GM23248 (cell line): Measurements from ENCODE around the gene ARHGEF3. TPM values are rescaled to one million over a fixed set of nuclear protein-coding genes. Genes with fewer than 3 reads are reported as not detected.

ENCODE experiments used
- DNase-seq: peaks from one replicate; pipeline ENCODE4 v3.0.0-alpha.2; 2015
- H2AFZ ChIP-seq: fragments of 200-600 bp; sonication (generic); 2 replicates; pipeline ENCODE4 v1.6.1; 2016; ENCODE audit warnings: antibody characterized with exemption
- H3F3A ChIP-seq: fragments of 200-600 bp; sonication (generic); 2 replicates; pipeline ENCODE4 v1.6.1; 2016; ENCODE audit warnings: mild to moderate bottlenecking, antibody characterized with exemption, mixed run types; ENCODE audit not compliant: insufficient read depth
- H3K27ac ChIP-seq: fragments of 200-600 bp; sonication (generic); 2 replicates; pipeline ENCODE4 v1.5.1; 2016; ENCODE audit warnings: mild to moderate bottlenecking
- H3K27me3 ChIP-seq: fragments of 200-600 bp; sonication (generic); replicated peaks from 2 replicates; pipeline ENCODE4 v1.6.1; 2016; ENCODE audit warnings: mild to moderate bottlenecking; ENCODE audit not compliant: insufficient read depth
- H3K36me3 ChIP-seq: fragments of 200-600 bp; sonication (generic); 2 replicates; pipeline ENCODE4 v1.6.1; 2016; ENCODE audit warnings: low read depth, mild to moderate bottlenecking
- H3K4me1 ChIP-seq: fragments of 200-600 bp; sonication (generic); 2 replicates; pipeline ENCODE4 v1.6.1; 2016; ENCODE audit warnings: mild to moderate bottlenecking; ENCODE audit not compliant: insufficient read depth
- H3K4me2 ChIP-seq: fragments of 200-600 bp; sonication (generic); one replicate; pipeline ENCODE4 v1.6.1; 2016; ENCODE audit warnings: mild to moderate bottlenecking; ENCODE audit not compliant: unreplicated experiment
- H3K4me3 ChIP-seq: fragments of 200-600 bp; sonication (generic); 2 replicates; pipeline ENCODE4 v1.5.1; 2016; ENCODE audit warnings: mild to moderate bottlenecking
- H3K79me2 ChIP-seq: fragments of 200-600 bp; sonication (generic); 2 replicates; pipeline ENCODE4 v1.6.1; 2016; ENCODE audit warnings: mild to moderate bottlenecking; ENCODE audit not compliant: insufficient read depth
- H3K9ac ChIP-seq: fragments of 200-600 bp; sonication (generic); 2 replicates; pipeline ENCODE4 v1.6.1; 2016; ENCODE audit warnings: mild to moderate bottlenecking
- H3K9me2 ChIP-seq: fragments of 200-600 bp; sonication (generic); 2 replicates; pipeline ENCODE4 v1.6.1; 2016; ENCODE audit warnings: mixed run types, mild to moderate bottlenecking, moderate library complexity; ENCODE audit not compliant: insufficient read depth
- H3K9me3 ChIP-seq: fragments of 200-600 bp; sonication (generic); one replicate; pipeline ENCODE4 v1.6.1; 2017; ENCODE audit warnings: low read depth
- H4K20me1 ChIP-seq: fragments of 200-600 bp; sonication (generic); 2 replicates; pipeline ENCODE4 v1.6.0; 2016; ENCODE audit not compliant: insufficient read depth
- EZH2 ChIP-seq: fragments of 200-600 bp; sonication (generic); IDR thresholded peaks from 2 replicates; pipeline ENCODE4 v1.6.1; 2018; ENCODE audit warnings: antibody characterized with exemption, mild to moderate bottlenecking; ENCODE audit not compliant: insufficient read depth, poor library complexity, severe bottlenecking
- EZH2phosphoT487 ChIP-seq: fragments of 200-600 bp; sonication (generic); IDR thresholded peaks from 2 replicates; pipeline ENCODE4 v1.6.1; 2018; ENCODE audit warnings: antibody characterized with exemption, moderate library complexity, mild to moderate bottlenecking, low read depth; ENCODE audit not compliant: insufficient read depth
- WGBS, 2 experiments: methylation state at CpG; one replicate each; pipeline ENCODE4 v1.1.6; 2015 to 2017; ENCODE audit warnings: low lambda C conversion rate in 2 of 2, low coverage in 1 of 2; ENCODE audit errors: missing lambda C conversion rate in 2 of 2; 5-methylcytosine and 5-hydroxymethylcytosine counted together
- in situ Hi-C: fragments of 300-500 bp; cut with MboI; formaldehyde crosslinking; loops from 2 replicates; pipeline ENCODE4 v1.15.0; 2020
- polyA plus RNA-seq: library from polyadenylated mRNA; unstranded; fragments of >200 nt; fragmentation: Nextera tagmentation; extraction: Ambion mirVana; gene quantifications from 2 replicates; pipeline ENCODE4 v1.2.1, GENCODE V29; 2016
- total RNA-seq: library from RNA; depleted of rRNA; stranded (reverse); fragments of >200 nt; shearing (Covaris generic); gene quantifications from 2 replicates; pipeline ENCODE4 v1.2.3, GENCODE V29; 2014

The ARHGEF3 gene
- total and polyA plus RNA-seq, 2 experiments from 2014 or later = 1.1 to 3.0 TPM

DNA sequence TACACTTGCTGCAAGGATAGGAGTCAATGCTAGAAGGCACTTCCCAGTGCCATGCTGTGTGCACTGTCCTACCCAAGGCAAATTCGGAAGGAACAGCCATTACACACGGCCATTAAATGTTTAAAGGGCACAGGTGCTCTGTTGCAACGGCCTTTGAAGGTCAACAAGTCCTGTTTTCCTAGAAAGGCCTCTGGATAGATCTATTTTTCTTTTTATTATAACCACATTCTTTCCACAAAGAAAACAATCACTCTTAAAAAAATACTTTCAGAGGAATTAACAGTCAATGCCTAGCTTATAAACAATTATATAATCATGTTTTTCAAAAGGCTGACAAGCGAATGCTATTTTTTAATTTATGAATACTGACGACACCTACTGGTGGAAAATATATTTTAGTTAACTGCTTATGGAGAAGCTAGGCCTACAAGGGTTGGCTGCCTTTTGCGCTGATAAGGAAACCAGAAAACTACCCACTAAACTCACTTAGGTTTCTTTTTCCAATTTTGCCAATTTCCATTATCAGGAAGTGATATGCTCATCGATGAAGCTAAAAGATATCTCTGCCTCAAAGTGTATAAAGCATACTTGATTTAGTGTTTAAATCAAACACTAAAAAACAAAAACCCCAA, 2.4 kb downstream of the ARHGEF3 start:
- Histone ChIP-seq H3K9me3 (no peaks in the 10 kb centered on the region), H3K36me3 (no peaks in the 10 kb centered on the region), H3F3A (no peaks in the 10 kb centered on the region), H3K9ac (no peak overlapping the region), H3K4me1 (0 out of 2 replicates have a peak, but pooled peaks cover 18% of the 10 kb centered on the region), H3K4me3 (no peak overlapping the region), H4K20me1 (no peaks in the 10 kb centered on the region), H3K4me2 (no peak overlapping the region), H3K27me3 (no peaks in the 10 kb centered on the region), H3K79me2 (no peaks in the 10 kb centered on the region), H3K9me2 (no peaks in the 10 kb centered on the region), H2AFZ (no peak overlapping the region), H3K27ac (no peak overlapping the region)
- TF ChIP-seq EZH2 (no peak), EZH2phosphoT487 (no peak)
- WGBS, 2 experiments = 24 to 30% methylated on average over 7 of the region's 7 CpGs
- DNase-seq = peak; percentile 65
- in situ Hi-C loops = loop anchor here (10.0 kb wide), 2 partner anchors 95 to 185 kb away; no protein-coding TSS in a partner anchor

DNA sequence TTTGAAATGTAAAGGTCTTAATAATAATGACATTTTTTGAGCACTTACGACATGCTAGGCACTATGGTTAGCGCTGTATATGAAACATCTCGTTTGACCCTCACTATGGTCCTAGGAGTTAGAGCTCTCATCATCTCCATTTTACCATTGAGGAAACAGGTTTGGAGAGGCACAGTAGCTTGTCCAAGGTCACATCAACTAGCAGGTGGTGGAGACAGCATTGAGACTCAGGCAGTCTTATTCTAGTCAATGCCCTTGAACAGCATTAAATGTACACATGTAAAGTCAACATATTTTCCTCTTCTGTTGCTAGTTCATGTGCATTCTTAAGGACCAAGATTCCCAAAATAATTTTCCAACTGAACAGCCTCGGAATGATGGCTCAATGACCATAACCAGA, 4.8 kb downstream of the ARHGEF3 start:
- Histone ChIP-seq H3K4me2 (no peak overlapping the region), H3K27ac (no peak overlapping the region), H3K9me2 (no peaks in the 10 kb centered on the region), H3K4me1 (0 out of 2 replicates have a peak, but pooled peaks cover 18% of the 10 kb centered on the region), H3K27me3 (no peaks in the 10 kb centered on the region), H4K20me1 (no peaks in the 10 kb centered on the region), H3F3A (no peaks in the 10 kb centered on the region), H3K36me3 (no peaks in the 10 kb centered on the region), H3K79me2 (no peaks in the 10 kb centered on the region), H3K9ac (no peak overlapping the region), H3K4me3 (no peak overlapping the region), H3K9me3 (no peaks in the 10 kb centered on the region), H2AFZ (no peak overlapping the region)
- 96 to 97% methylated on average over 4 of the region's 4 CpGs for whole genome bisulfite sequencing, 2 experiments
- TF ChIP-seq EZH2 (no peak), EZH2phosphoT487 (no peak)
- no peak for DNase-seq
- in situ Hi-C loops = loop anchor here (10.0 kb wide), 2 partner anchors 92 to 188 kb away; no protein-coding TSS in a partner anchor

DNA sequence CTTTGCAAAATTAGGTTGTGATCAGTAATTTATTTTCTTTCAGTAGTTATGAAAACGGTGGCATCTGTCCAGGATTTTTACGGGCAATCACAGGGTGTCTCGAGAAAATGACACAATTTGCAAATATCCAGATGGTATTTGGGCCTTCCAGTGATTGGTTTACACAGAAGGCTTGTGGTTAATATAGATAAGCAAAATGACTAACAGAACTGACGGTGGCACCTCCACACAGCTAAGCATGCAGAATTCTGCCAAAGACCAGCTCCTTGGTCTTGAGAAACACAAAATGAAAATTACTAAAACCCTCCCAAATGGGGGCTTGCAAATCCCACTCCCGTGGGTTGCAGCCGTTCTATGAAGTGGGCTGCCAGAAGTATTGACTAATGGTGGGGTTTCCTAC, 5.5 kb downstream of the ARHGEF3 start:
- no peaks in the 10 kb centered on the region for H3K36me3 ChIP-seq
- no peak overlapping the region for H3K4me3 ChIP-seq
- no peaks in the 10 kb centered on the region for H3K9me2 ChIP-seq
- no peaks in the 10 kb centered on the region for H4K20me1 ChIP-seq
- no peak overlapping the region for H3K27ac ChIP-seq
- H3K79me2 ChIP-seq = no peaks in the 10 kb centered on the region
- no peak for TF ChIP-seq EZH2
- no peak for TF ChIP-seq EZH2phosphoT487
- H2AFZ ChIP-seq = no peak overlapping the region
- no peaks in the 10 kb centered on the region for H3K9me3 ChIP-seq
- no peak overlapping the region for H3K4me2 ChIP-seq
- peak; percentile 65 for DNase-seq
- 67 to 69% methylated on average over 6 of the region's 6 CpGs for WGBS, 2 experiments
- no peak overlapping the region for H3K9ac ChIP-seq
- no peaks in the 10 kb centered on the region for H3F3A ChIP-seq
- H3K27me3 ChIP-seq = no peaks in the 10 kb centered on the region
- 0 out of 2 replicates have a peak, but pooled peaks cover 18% of the 10 kb centered on the region for H3K4me1 ChIP-seq
- in situ Hi-C loops = loop anchor here (10.0 kb wide), 2 partner anchors 91 to 189 kb away; no protein-coding TSS in a partner anchor

DNA sequence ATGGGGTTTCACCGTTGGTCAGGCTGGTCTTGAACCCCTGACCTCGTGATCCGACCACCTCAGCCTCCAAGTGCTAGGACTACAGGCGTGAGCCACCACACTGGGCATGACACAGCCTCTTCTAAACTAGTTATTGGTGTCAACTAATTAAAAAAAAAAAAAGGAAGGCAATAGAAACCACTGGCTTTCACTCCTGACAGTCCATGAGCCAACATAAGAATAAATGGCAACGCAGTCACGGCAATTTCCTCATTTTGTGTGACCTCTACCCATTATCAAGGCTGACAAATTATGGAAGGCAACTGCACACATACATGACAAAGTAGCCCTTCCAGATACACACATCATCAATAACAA, 5.9 kb downstream of the ARHGEF3 start:
- Histone ChIP-seq H3K27ac (no peak overlapping the region), H3K4me3 (no peak overlapping the region), H4K20me1 (no peaks in the 10 kb centered on the region), H3K79me2 (no peaks in the 10 kb centered on the region), H3F3A (no peaks in the 10 kb centered on the region), H3K9ac (no peak overlapping the region), H3K9me2 (no peaks in the 10 kb centered on the region), H3K36me3 (no peaks in the 10 kb centered on the region), H2AFZ (no peak overlapping the region), H3K4me2 (no peak overlapping the region), H3K27me3 (no peaks in the 10 kb centered on the region), H3K9me3 (no peaks in the 10 kb centered on the region), H3K4me1 (0 out of 2 replicates have a peak, but pooled peaks cover 18% of the 10 kb centered on the region)
- 72 to 77% methylated on average over 6 of the region's 6 CpGs for WGBS, 2 experiments
- no peak for DNase-seq
- TF ChIP-seq EZH2 (no peak), EZH2phosphoT487 (no peak)
- in situ Hi-C loops = loop anchor here (10.0 kb wide), 2 partner anchors 91 to 189 kb away; no protein-coding TSS in a partner anchor
